ENCODE data around the gene SIL1.

SIL1 gene

GRCh38 chr5:139162448-139162847 is 35.7 kb downstream of the SIL1 start:
- TF ChIP-seq SUZ12 (IDR thresholded peaks at IDR 0.05): no peak
- CTCF ChIA-PET: no interaction called here
- DNase-seq (ENCODE audit: extremely low spot score): no peak
- POLR2A ChIA-PET: no interaction called here

GRCh38 chr5:139158791-139159190 is 39.4 kb downstream of the SIL1 start:
- CTCF ChIA-PET: no interaction called here
- POLR2A ChIA-PET: no interaction called here
- TF ChIP-seq FOXM1 (IDR thresholded peaks at IDR 0.05; ENCODE audit: borderline replicate concordance) (no peak), NFRKB (IDR thresholded peaks at IDR 0.05) (no peak), CTBP1 (IDR thresholded peaks at IDR 0.05; ENCODE audit: borderline replicate concordance) (no peak), FOXA1 (IDR thresholded peaks at IDR 0.05) (no peak), BHLHE40 (IDR thresholded peaks at IDR 0.05; ENCODE audit: borderline replicate concordance) (no peak), SP1 (IDR thresholded peaks at IDR 0.05) (no peak), ARNT (IDR thresholded peaks at IDR 0.05) (no peak), L3MBTL2 (conservative IDR thresholded peaks at IDR 0.05) (no peak), TARDBP (IDR thresholded peaks at IDR 0.05) (no peak), ZNF384 (IDR thresholded peaks at IDR 0.05) (no peak), PKNOX1 (IDR thresholded peaks at IDR 0.05) (no peak), SUZ12 (IDR thresholded peaks at IDR 0.05) (no peak), FOXK2 (IDR thresholded peaks at IDR 0.05) (no peak), LEF1 (IDR thresholded peaks at IDR 0.05; ENCODE audit: borderline replicate concordance) (no peak), ELF4 (IDR thresholded peaks at IDR 0.05) (no peak)
- DNase-seq (ENCODE audit: extremely low spot score): no peak

GRCh38 chr5:139157556-139157955 is 40.6 kb downstream of the SIL1 start:
- ChIA-PET CTCF (interaction anchor here (0.6 kb wide), 1 partner anchor 563 kb away, joined by 3 read pairs; no protein-coding TSS in a partner anchor), POLR2A (no interaction called here)
- TF ChIP-seq FOXM1 (IDR thresholded peaks at IDR 0.05; ENCODE audit: borderline replicate concordance): no peak
- TF ChIP-seq L3MBTL2 (conservative IDR thresholded peaks at IDR 0.05): no peak
- DNase-seq (ENCODE audit: extremely low spot score): no peak

GRCh38 chr5:139156814-139157213 is 41.4 kb downstream of the SIL1 start:
- ChIA-PET CTCF (interaction anchor here (0.6 kb wide), 1 partner anchor 562 kb away, joined by 3 read pairs; no protein-coding TSS in a partner anchor), POLR2A (no interaction called here)
- DNase-seq (ENCODE audit: extremely low spot score): no peak
- TF ChIP-seq TARDBP (IDR thresholded peaks at IDR 0.05): no peak
- no peak for TF ChIP-seq HDGF (IDR thresholded peaks at IDR 0.05; ENCODE audit: borderline replicate concordance)
- TF ChIP-seq ZNF384 (IDR thresholded peaks at IDR 0.05): no peak
- TF ChIP-seq SUZ12 (IDR thresholded peaks at IDR 0.05): no peak
- no peak for TF ChIP-seq FOXA1 (IDR thresholded peaks at IDR 0.05)
- no peak for TF ChIP-seq FOXK2 (IDR thresholded peaks at IDR 0.05)
- no peak for TF ChIP-seq CTBP1 (IDR thresholded peaks at IDR 0.05; ENCODE audit: borderline replicate concordance)
- no peak for TF ChIP-seq ARNT (IDR thresholded peaks at IDR 0.05)
- no peak for TF ChIP-seq L3MBTL2 (conservative IDR thresholded peaks at IDR 0.05)
- no peak for TF ChIP-seq ELF4 (IDR thresholded peaks at IDR 0.05)

- TF ChIP-seq HDGF (IDR thresholded peaks at IDR 0.05; ENCODE audit: borderline replicate concordance) (no peak), SUZ12 (IDR thresholded peaks at IDR 0.05) (no peak), PKNOX1 (IDR thresholded peaks at IDR 0.05) (no peak), NFRKB (IDR thresholded peaks at IDR 0.05) (no peak), CTBP1 (IDR thresholded peaks at IDR 0.05; ENCODE audit: borderline replicate concordance) (no peak)
- POLR2A ChIA-PET: no interaction called here
- DNase-seq (ENCODE audit: extremely low spot score): no peak
- CTCF ChIA-PET: no interaction called here
Measured at GRCh38 chr5:139155333-139155732, 42.8 kb downstream of the SIL1 start.

- ChIA-PET CTCF (interaction anchor here (0.7 kb wide), 1 partner anchor 67 kb away, joined by 3 read pairs; no protein-coding TSS in a partner anchor), POLR2A (no interaction called here)
- TF ChIP-seq LEF1 (IDR thresholded peaks at IDR 0.05; ENCODE audit: borderline replicate concordance): no peak
- no peak for TF ChIP-seq SP1 (IDR thresholded peaks at IDR 0.05)
- TF ChIP-seq ARNT (IDR thresholded peaks at IDR 0.05): no peak
- no peak for TF ChIP-seq ELF4 (IDR thresholded peaks at IDR 0.05)
- no peak for TF ChIP-seq FOXA1 (IDR thresholded peaks at IDR 0.05)
- TF ChIP-seq ZNF384 (IDR thresholded peaks at IDR 0.05): no peak
- no peak for TF ChIP-seq TARDBP (IDR thresholded peaks at IDR 0.05)
- no peak for TF ChIP-seq SUZ12 (IDR thresholded peaks at IDR 0.05)
- TF ChIP-seq NFRKB (IDR thresholded peaks at IDR 0.05): no peak
- TF ChIP-seq L3MBTL2 (conservative IDR thresholded peaks at IDR 0.05): no peak
- no peak for DNase-seq (ENCODE audit: extremely low spot score)
Measured at GRCh38 chr5:139151902-139152301, 46.3 kb downstream of the SIL1 start.

GRCh38 chr5:139150367-139150999 is 47.7 kb downstream of the SIL1 start:
- POLR2A ChIA-PET: no interaction called here
- no peak for TF ChIP-seq SP1 (IDR thresholded peaks at IDR 0.05)
- peak; percentile 56 for TF ChIP-seq PKNOX1 (IDR thresholded peaks at IDR 0.05)
- TF ChIP-seq SUZ12 (IDR thresholded peaks at IDR 0.05): no peak
- no peak for DNase-seq (ENCODE audit: extremely low spot score)
- CTCF ChIA-PET: no interaction called here

Measured in HEK293T (cell line).